Kidney epithelial cell (primary cell): Measurements from ENCODE around the gene ZDHHC11. TPM values are rescaled to one million over a fixed set of nuclear protein-coding genes. Genes with fewer than 3 reads are reported as not detected.
"Not testable (repeated sequence)": the region's sequence is repeated elsewhere in the genome, so short reads cannot be mapped to it uniquely, and the experiment has no call there.

Experiments used
- DNase-seq: peaks from one replicate; pipeline ENCODE4 v3.0.0-alpha.2; 2010; ENCODE audit warnings: low read depth
- H3K27me3 ChIP-seq: 2 replicates; pipeline ENCODE4 v1.6.0; 2011; ENCODE audit warnings: low read length; ENCODE audit not compliant: control insufficient read depth, insufficient read depth
- H3K36me3 ChIP-seq: 2 replicates; pipeline ENCODE4 v1.5.1; 2011; ENCODE audit warnings: low read length; ENCODE audit not compliant: control insufficient read depth, insufficient read depth
- H3K4me3 ChIP-seq: 2 replicates; pipeline ENCODE4 v1.5.1; 2011; ENCODE audit warnings: low read depth, mild to moderate bottlenecking, control low read depth, low read length
- CTCF ChIP-seq: IDR thresholded peaks from 2 replicates; pipeline ENCODE4 v1.5.1; 2011; ENCODE audit warnings: mild to moderate bottlenecking, moderate library complexity, low read length, control low read depth, inconsistent platforms; ENCODE audit not compliant: insufficient read depth, poor library complexity, severe bottlenecking
- total RNA-seq: library from RNA; depleted of rRNA; stranded (reverse); fragments of >200 nt; gene quantifications from 2 replicates; pipeline ENCODE4 v1.2.3, GENCODE V29; 2015

ZDHHC11 gene
- total RNA-seq, 1 donor from 2014 or later = 1.3 TPM

GRCh38 chr5:773517-774264, 77.1 kb downstream of the ZDHHC11 start:
- no peak for TF ChIP-seq CTCF
- H3K4me3 ChIP-seq = no peak overlapping the region

GRCh38 chr5:772931-773330, 77.9 kb downstream of the ZDHHC11 start:
- peaks cover 12% of the 10 kb centered on the region for H3K27me3 ChIP-seq
- not testable (repeated sequence) for H3K36me3 ChIP-seq, H3K4me3 ChIP-seq, DNase-seq

More at GRCh38 chr5:773517-774264, 77.1 kb downstream of the ZDHHC11 start:
- Histone ChIP-seq H3K27me3 (peaks cover 12% of the 10 kb centered on the region), H3K36me3 (no peaks in the 10 kb centered on the region)
- no peak for DNase-seq

GRCh38 chr5:772547-772890, 78.3 kb downstream of the ZDHHC11 start:
- DNase-seq, H3K36me3 ChIP-seq, H3K4me3 ChIP-seq: not testable (repeated sequence)
- peaks cover 12% of the 10 kb centered on the region for H3K27me3 ChIP-seq

GRCh38 chr5:771841-772546, 78.8 kb downstream of the ZDHHC11 start:
- H3K4me3 ChIP-seq, DNase-seq, H3K27me3 ChIP-seq, H3K36me3 ChIP-seq: not testable (repeated sequence)

- not testable (repeated sequence) for DNase-seq, H3K36me3 ChIP-seq, H3K4me3 ChIP-seq, H3K27me3 ChIP-seq
Measured at GRCh38 chr5:771087-771781, 79.6 kb downstream of the ZDHHC11 start.

- H3K4me3 ChIP-seq, H3K36me3 ChIP-seq, DNase-seq, H3K27me3 ChIP-seq: not testable (repeated sequence)
Measured at GRCh38 chr5:770585-770984, 80.2 kb downstream of the ZDHHC11 start.

- not testable (repeated sequence) for DNase-seq, H3K36me3 ChIP-seq, H3K27me3 ChIP-seq, H3K4me3 ChIP-seq
Measured at GRCh38 chr5:769485-770145, 81.2 kb downstream of the ZDHHC11 start.

GRCh38 chr5:766666-767431, 83.9 kb downstream of the ZDHHC11 start:
- Histone ChIP-seq H3K27me3 (no peaks in the 10 kb centered on the region), H3K36me3 (no peaks in the 10 kb centered on the region), H3K4me3 (no peak overlapping the region)
- TF ChIP-seq CTCF = no peak
- no peak for DNase-seq
